CMK (cell line): ENCODE data around the gene CDKL5.

Source experiments
- DNase-seq: peaks from one replicate; pipeline ENCODE4 v3.0.0-alpha.2; 2010; ENCODE audit warnings: low read depth

Gene CDKL5

GRCh38 chrX:18698737-18699650, 273.6 kb downstream of the CDKL5 start:
- no peak for DNase-seq

GRCh38 chrX:18701621-18702361, 276.4 kb downstream of the CDKL5 start:
- no peak for DNase-seq

- DNase-seq = no peak
These were observed 277.2 kb downstream of the CDKL5 start for GRCh38 chrX:18702362-18703195.
